ENCODE results near the gene BACE1-AS.

BACE1-AS gene

DNA sequence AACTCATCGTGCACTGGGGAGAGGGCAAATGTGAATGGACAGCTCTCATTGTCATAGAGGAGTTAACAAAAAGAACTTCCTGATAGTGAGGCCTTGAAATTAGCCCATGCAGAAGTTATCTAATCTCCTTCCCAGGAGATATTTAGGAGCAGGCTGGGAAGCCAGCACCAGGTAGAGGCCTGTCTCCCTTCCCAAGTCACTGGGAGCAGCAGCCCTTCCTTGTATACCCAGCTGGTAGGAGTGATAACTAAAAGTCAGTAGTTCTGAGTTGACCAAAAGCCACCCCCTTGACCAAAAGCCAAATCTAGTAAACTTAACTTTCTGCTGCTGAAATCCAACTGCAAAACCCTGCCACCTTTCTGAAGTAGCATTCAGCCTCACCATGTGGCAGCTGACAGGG lies 1.4 kb upstream of the BACE1-AS start:
- DNase-seq (ENCODE audit: low read depth in 2 of 2), result no peak

DNA sequence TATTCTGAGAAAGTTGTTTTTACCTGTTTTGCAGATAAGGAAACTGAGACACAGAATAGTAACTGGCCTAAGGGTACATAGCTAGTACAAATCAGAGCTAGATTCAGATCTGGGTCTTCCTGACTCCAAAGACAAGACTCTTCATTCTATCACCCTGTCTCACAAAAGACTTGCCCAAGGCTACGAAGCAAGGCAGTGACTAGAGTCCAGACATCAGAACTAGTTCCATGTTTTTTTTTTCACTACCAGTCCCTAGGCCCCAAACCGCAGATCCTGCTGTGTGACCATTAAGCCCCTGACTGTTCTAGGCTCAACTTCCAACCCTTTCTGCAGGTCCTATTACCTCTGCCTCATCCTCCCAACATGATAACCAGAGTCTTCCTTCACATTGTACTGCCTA lies 1.5 kb downstream of the BACE1-AS start:
- no peak for DNase-seq (ENCODE audit: low read depth in 2 of 2)

DNA sequence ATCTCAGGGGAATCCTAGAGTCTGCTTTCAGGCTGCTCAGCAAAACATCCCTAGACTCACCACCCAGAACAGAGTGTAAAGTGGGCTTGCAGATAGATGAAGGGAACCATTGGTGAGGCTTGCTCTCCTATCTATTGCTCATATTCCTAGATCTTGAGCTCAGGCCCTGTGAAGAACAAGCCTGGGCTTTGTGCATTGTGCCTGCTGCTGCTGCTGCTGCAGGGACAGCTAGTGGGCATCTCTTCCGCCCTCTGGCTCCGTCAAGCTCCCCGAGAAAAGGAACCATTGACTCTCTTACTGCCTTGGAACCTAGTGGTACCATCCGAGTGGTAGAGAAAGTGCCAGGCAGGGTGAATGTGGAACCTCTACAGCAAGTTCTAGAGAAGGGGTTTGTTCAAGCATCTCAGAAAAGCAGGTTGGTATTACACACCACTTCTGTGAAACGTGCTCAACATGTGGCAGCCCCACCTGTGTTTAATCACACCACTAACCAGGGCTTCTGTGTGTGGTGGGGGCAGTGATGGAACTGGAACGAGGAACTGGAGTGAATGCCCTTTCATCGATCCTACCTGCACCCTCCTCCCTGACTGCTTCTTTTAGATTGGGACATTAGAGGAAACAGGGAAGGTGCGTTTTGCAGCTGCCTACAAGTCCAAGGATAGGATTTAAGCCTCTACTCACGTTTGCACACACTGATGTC lies 4.4 kb downstream of the BACE1-AS start:
- DNase-seq (ENCODE audit: low read depth in 2 of 2), result no peak

DNA sequence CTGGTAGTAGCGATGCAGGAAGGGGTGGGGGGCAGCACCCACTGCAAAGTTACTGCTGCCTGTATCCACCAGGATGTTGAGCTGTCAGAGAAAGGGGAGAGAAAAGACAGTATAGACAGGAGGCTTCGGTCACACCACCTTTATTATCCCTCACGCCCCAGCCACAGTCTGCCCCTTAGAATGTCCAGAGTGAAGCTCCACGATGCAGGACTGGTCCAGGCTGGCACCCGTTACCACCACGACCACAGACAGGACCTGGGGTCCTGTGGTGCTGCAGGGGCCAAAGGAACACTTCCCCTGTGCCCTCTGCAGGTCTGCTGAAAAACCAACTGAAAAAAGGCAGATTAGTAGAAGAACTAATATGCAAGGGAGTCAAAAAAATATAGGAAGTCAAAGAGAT lies 5.7 kb downstream of the BACE1-AS start:
- no peak for DNase-seq (ENCODE audit: low read depth in 2 of 2)

DNA sequence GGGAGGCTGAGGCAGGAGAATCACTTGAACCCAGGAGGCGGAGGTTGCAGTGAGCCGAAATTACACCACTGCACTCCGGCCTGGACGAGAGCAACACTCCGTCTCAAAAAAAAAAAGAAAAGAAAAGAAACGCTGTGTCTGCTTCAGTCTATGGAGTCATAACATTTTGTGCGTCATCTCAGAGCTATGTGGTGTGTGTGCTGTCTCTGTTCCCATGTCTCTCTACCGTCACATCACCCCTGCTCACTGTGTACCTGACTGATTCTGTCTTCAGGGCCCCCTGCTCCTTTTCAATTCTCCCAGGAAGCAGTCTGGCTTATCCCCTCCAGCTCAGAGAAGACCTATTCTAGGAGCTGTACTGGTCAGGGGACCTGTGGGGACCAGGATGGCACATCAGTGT lies 7.0 kb downstream of the BACE1-AS start:
- no peak for DNase-seq (ENCODE audit: low read depth in 2 of 2)

DNA sequence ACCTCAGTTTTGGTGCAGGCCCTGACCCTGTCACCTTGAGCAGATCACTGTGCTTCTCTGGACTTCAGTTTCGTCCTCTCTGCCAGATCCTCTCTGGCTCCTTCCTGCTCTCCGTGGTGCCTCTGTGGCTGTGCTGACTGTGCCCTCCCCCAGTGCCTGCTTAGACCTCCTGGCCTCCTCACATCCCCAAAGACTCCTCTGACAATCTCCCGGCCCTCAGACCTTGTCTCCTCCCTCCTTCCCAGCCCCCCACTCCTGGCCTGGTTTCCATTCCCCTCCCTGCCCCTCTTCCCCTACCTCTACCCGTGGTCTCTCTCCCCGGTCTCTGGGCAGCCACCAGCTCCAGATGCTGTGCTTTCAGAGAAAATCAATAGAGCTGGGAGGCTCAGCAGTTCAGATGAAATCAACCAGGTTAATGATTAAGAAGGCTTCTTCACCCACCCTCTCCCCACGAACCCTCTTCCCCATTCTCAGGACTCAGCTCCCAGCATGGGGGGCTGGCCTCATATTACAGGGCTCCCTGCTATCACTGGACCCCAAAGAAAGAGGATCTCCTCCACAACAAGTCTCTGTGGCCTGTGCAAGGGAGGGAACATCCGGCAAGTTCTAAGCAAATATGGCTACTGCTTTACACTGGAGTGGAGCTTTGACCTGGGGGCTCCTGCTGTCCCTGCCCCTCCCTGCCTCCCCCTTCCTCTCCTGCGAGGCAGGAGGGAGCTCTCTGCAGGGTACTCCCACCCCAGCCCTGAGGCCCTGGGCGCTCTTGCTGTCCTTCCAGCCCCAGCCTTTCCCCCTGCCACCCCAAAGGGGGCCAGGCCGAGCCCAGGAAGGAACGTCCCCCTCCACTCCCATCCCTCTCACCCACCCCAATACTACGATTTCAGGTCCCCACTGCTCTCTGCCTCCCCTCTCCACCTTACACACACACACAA lies 8.5 kb downstream of the BACE1-AS start:
- no peak for DNase-seq (ENCODE audit: low read depth in 2 of 2)

DNA sequence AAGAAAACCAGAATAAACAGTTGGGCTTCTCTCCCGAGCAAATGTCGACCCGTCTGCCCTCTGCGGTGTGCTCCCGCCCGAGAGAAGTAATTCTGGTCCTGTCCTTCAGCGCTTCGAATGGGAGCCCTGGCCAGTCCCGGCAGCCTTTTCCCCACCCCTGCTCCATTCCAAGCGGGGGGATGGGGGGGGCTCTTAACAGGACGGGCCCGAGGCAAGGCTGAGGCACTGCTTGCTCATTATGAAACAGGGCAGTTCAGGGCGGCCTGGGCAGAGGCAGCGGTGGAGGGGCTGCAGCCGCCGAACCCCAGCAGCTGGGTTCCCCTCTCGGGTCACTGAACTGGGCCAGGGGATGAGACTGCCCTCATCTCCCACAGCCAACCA lies 9.1 kb downstream of the BACE1-AS start:
- DNase-seq (ENCODE audit: low read depth in 2 of 2), result no peak

DNA sequence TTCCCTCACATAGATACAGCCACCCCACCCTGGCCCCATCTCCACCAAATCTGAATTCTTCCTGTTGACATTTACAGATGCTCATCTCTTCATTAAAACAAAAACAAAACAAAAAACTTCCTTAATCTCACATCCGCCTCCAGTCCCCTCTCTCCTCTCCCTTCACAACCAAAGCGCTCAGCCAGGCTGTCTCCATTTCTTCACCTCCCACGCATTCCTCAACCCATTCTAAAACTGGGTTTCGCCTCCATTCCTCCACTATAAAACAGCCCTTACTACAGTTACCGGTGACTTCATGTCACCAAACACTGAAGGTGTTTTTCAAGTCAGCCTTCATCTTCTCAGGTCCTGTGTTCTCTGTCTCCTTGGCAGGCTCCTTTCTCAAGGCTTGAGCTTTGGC lies 9.6 kb downstream of the BACE1-AS start:
- DNase-seq (ENCODE audit: low read depth in 2 of 2), result no peak

DNA sequence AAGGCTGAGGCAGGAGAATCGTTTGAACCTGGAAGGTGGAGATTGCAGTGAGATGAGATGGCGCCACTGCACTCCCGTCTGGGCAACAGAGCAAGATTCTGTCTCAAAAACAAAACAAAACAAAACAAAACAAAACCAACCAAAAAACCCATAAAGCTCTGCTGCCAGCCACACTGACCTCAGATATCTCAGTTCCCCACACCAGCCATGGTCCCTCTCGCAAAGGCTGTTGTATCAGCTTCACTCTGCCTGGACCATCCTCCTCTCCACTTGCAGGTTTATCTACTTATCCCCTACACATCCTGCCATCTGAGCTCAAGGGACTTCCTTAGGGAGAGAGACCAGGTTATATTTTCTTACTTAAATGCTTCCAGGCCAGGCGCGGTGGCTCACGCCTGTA lies 11.1 kb downstream of the BACE1-AS start:
- no peak for DNase-seq (ENCODE audit: low read depth in 2 of 2)

DNA sequence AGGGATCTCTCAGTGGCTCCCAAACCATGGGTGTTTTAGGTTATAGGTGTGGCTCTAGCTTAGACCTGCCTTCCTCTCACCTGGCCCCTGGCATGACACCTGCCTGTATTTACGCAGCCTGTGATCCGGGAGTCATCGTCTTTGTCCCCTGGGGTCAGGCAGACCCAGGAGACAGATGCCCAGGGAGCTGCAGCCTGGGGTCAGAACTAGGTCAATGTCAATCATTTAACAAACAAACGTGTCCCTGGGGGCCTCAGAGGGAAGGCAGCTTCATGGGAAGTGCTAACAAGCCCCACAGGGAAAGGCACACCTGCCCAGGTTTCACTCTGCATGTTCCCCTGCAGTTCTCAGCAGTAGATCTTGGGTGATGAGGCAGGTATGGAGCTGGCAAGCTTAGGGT lies 12.0 kb downstream of the BACE1-AS start:
- DNase-seq (ENCODE audit: low read depth in 2 of 2), result no peak

DNA sequence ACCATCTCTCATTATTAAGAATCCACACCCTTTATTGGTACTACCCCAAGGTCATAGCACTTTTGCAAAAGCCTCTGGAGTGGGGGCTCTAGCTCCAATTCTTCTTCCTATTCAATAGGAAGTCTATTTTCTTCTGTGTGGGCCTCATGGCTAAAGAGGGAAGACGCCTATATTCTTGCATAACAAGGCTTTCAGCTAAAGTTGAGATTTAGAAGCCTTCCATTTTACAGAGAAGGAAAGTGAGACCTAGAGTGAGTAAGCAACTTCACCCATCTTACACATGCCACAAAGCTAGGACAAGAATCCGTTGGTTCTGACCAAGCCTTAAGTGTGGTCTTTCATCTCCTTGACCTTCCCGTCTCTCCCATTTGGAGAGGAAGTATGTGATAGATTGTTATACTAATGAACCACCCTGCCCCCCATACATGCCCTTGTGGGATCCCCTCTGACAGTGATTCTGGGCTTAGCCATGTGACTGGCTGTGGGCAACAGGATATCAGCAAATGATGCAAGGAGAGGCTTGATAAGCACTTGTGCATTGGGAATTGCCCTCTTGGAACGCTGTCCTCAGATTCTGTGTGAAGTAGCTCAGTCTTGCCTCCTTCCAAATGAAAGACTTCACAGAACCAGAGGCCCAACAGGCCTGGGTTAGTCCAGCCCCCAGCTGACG lies 12.6 kb downstream of the BACE1-AS start:
- DNase-seq (ENCODE audit: low read depth in 2 of 2), result no peak

DNA sequence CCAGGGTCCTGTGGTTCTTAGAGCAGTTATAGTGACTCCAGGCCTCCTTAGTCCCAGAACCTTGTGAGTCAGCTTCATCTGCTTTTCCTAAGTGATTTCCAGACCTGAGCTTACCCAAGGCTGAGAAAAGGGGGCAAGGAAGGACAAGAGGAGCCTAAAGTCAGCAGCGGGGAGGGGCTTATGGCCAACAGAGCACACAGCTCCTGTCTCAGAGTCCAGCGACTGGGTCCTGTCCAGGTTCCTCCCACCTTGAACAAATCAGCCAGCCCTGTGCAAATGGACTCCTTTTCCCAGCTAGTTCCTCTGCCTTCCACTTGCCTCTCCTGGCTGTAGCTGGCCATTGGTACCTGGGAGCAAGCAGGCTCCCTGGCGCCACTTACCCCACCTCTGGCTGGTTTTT lies 14.0 kb downstream of the BACE1-AS start:
- no peak for DNase-seq (ENCODE audit: low read depth in 2 of 2)

DNA sequence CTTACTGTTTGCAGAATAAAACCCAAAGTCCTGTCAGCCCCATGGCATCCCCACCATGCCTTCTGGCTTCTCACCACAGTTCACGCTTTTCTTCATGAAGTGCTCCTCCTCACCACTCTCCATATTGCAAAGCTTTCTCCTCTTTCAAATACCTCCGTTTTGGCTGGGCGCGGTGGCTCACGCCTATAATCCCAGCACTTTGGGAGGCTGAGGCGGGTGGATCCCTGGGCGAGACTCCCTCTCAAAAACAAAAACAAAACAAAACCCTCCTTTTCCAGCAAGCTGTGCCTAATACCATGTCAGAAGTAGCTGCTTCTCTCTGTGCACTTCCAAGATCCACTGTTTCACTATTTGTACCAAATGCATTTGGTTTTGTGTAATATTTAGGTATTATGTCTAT lies 18.2 kb downstream of the BACE1-AS start:
- no peak for DNase-seq (ENCODE audit: low read depth in 2 of 2)

DNA sequence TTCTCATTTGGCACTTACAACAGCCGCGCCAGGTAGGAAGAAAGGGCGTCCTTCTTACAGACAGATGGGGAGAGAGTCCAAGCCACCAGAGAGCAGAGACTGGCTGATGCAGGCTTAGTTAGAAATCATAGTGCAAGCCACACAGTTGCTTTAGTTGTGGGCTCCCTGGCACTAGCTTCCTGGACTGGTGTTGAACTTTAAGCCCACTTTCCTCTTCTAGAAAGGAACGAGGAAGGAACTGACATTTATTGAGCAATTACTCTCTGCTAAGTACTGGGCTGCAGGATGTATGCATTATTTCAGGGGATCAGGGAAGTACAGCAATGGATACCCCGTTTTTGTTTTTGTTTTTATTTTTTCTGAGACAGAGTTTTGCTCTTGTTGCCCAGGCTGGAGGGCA lies 21.9 kb downstream of the BACE1-AS start:
- no peak for DNase-seq (ENCODE audit: low read depth in 2 of 2)

DNA sequence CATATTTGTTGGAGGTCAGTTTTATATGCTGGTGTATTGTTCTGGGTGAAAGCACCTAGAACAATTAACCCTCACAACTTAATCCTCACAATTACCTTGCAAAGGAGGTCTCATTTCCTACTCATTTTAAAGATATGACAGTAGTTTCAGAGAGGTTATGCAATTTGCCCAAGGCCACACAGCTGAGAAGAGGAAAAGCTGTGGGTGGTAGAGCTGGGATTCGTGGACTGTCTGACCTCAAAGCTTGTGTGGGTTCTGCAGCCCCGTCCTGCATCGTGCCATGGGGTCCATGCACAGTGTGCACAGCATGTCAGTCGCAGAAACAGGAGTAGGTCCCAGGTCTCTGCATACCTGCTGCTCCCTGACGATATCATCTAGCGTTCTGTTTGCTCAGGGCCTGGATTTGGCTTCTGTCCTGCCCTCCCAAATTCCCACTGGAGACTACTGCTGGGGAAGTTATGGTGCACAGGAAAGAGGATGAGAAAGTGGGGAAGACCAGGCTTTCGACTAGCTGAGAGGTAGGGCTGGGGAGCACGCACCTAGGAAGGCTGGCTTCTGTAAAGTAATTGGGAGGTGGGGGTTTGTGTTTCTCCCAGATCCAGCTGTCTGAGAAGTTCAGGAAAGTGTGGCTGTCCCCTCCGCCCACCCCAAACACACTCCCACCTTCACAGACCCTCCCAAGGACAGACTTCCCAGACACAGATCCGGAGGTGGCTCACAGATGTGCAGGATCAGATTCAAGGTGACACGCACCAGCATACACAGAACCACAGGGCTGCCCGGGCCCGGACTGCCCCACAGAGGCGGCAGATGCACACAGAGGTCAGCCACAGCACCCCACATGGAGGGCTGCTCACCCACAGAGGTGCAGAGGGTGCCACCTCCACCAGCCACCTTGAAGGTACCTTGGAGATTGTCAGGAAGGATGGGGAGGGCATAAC lies 23.0 kb downstream of the BACE1-AS start:
- no peak for DNase-seq (ENCODE audit: low read depth in 2 of 2)

DNA sequence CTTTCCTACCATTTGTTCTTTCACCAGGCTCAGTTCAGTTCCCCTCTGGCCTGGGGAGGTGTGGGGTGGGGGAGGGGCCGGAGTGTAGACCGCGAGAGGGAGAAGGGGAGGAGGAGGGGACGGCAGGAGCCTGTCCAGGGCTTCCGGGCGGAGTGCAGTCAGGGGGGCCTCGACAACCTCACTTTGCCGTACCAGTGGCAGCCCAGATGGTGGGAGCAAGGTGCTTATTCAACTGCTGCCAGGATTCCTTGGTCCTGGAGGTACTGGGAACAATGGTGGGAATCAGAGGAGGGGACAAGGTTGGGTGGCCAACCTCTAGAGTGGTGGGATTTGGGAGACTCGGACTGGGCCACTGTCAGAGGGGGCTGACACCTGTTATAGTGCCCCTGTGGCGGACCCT lies 23.7 kb downstream of the BACE1-AS start:
- DNase-seq (ENCODE audit: low read depth in 2 of 2), result no peak

DNA sequence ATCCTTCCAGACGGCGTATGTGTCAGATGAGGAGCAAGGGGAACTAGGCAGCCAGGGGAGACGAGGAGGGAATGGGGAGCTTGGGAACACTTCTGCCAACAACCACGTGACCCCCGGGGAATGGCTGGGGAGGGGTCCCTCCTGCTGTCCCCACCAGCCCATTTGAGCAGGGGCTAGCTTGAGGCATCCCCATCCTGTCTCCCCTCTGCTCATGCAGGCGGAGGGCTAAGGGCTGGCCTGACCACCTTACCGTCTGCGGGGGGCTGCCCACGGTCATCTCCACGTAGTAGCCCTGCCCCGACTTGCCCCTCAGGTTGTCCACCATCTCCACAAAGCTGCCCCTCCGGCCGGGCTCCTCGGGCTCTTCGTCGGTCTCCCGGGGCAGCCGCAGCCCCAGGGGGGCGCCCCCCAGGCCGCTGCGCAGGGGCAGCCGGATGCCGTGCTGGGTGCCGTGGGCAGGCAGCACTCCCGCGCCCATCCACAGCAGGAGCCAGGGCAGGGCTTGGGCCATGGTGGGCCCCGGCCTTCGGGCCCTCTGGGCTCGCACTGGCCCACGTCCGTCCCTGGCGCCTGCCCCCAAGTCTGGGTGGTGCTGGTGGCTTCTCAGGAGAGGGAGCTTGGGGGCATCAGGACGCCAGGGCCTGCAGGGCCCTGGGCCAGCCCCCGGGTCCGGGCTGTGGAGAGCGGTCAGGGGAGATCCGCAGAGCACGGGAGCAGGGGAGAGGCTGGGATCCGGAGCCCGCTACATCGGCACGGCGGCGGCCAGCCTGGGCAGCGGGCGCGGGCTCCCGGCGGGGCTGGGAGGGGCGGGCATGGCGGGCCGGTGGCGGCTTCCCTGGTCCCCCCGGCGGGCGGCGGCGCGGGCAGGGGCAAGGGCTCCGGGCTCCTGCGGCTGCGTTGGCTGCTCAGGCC lies 24.4 kb downstream of the BACE1-AS start:
- no peak for DNase-seq (ENCODE audit: low read depth in 2 of 2)

DNA sequence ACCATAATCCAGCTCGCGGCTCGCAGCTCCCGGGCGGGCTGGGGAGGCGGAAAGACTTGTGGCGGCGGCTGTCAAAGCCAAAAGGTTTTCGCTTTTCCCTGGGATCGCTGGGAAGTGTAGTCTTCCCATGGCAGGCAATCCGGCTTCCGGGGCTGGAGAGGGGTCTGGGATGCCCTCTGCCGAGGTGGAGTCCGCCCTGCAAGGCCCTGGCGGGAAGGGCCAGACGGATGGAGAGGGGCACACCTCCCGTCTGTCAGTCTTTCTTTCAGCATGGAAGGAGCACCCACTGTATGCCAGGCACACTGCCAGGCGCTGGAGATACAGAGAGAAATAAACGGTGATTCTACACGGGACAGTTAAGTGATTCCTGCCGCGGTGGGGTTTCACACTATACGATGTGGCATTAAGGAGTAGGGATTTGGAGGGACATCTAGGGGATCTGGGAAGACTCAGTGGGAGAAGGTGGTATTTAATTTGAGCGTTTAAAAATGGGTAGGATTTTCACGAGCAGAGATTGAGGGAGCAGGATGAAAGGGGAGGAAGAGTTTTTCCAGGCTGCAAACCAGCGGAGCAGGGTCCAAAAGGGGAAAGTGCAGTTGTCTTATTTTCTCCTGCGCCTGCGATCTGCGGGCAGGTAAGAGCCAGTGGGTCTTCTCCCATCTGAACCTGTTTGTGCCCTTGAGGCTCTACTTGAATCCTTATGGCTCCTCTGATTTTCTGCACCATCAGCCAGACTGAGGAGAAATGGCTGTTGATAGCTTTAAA lies 25.2 kb downstream of the BACE1-AS start, which contains the start of gene BACE1:
BACE1 (minus strand) TSS at position 60 of the 765 bp plus-strand sequence. CDS start 461 bp downstream, outside the sequence.
- peak in 1 of 2 donors; percentile 12 for DNase-seq (ENCODE audit: low read depth in 2 of 2)

DNA sequence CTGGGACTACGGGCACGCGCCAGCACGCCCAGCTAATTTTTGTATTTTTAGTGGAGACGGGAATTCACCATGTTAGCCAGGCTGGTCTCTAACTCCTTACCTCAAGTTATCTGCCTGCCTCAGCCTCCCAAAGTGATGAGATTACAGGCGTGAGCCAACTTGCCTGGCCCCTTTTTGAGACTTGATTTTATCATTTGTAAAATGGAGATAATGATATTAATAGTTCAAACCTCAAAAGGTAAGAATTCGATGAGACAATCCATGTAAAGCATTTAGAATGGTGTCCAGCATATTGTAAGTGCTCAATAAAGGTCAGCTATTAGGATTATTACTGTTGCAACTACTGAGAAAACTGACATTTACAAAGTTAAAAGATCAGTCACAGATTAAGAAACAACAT lies 27.6 kb downstream of the BACE1-AS start:
- no peak for DNase-seq (ENCODE audit: low read depth in 2 of 2)
